Measurements from ENCODE around the gene STAB2. TPM values are rescaled to one million over a fixed set of nuclear protein-coding genes. Genes with fewer than 3 reads are reported as not detected.

STAB2 gene
- total RNA-seq, 1 donor from 2014 or later = not detected

GRCh38 chr12:103778781-103779180, 191.7 kb downstream of the STAB2 start:
- Mint-ChIP-seq H3K27ac (no peak overlapping the region), H3K9me3 (no peaks in the 10 kb centered on the region), H3K4me1 (peaks cover 12% of the 10 kb centered on the region), H3K27me3 (ENCODE audit: low read depth) (no peaks in the 10 kb centered on the region), H3K36me3 (peaks cover 14% of the 10 kb centered on the region), H3K4me3 (no peak overlapping the region)
- DNase-seq (ENCODE audit: low spot score in 2 of 2, unreplicated experiment in 2 of 2) = no peak
- TF ChIP-seq CTCF (IDR thresholded peaks at IDR 0.05; ENCODE audit: unreplicated experiment) = no peak

GRCh38 chr12:103779410-103780092, 192.5 kb downstream of the STAB2 start:
- peaks cover 19% of the 10 kb centered on the region for H3K4me1 Mint-ChIP-seq
- H3K9me3 Mint-ChIP-seq = no peaks in the 10 kb centered on the region
- TF ChIP-seq CTCF (IDR thresholded peaks at IDR 0.05; ENCODE audit: unreplicated experiment) = no peak
- H3K27me3 Mint-ChIP-seq (ENCODE audit: low read depth) = no peaks in the 10 kb centered on the region
- H3K36me3 Mint-ChIP-seq = peaks cover 14% of the 10 kb centered on the region
- no peak for DNase-seq (ENCODE audit: low spot score in 2 of 2, unreplicated experiment in 2 of 2)
- H3K27ac Mint-ChIP-seq = peak overlapping the region; percentile 85
- no peak overlapping the region for H3K4me3 Mint-ChIP-seq

- Mint-ChIP-seq H3K4me1 (peaks cover 19% of the 10 kb centered on the region), H3K4me3 (no peak overlapping the region), H3K9me3 (no peaks in the 10 kb centered on the region), H3K36me3 (peaks cover 13% of the 10 kb centered on the region), H3K27ac (peak overlapping the region; percentile 31), H3K27me3 (ENCODE audit: low read depth) (no peaks in the 10 kb centered on the region)
- no peak for TF ChIP-seq CTCF (IDR thresholded peaks at IDR 0.05; ENCODE audit: unreplicated experiment)
- DNase-seq (ENCODE audit: low spot score in 2 of 2, unreplicated experiment in 2 of 2) = no peak
These were observed 193.0 kb downstream of the STAB2 start for GRCh38 chr12:103780093-103780440.

GRCh38 chr12:103780992-103781391, 193.9 kb downstream of the STAB2 start:
- no peak for TF ChIP-seq CTCF (IDR thresholded peaks at IDR 0.05; ENCODE audit: unreplicated experiment)
- H3K36me3 Mint-ChIP-seq = peaks cover 13% of the 10 kb centered on the region

GRCh38 chr12:103782399-103782798, 195.3 kb downstream of the STAB2 start:
- no peaks in the 10 kb centered on the region for H3K27me3 Mint-ChIP-seq (ENCODE audit: low read depth)
- peaks cover 22% of the 10 kb centered on the region for H3K4me1 Mint-ChIP-seq
- TF ChIP-seq CTCF (IDR thresholded peaks at IDR 0.05; ENCODE audit: unreplicated experiment) = no peak
- no peak overlapping the region for H3K27ac Mint-ChIP-seq
- H3K4me3 Mint-ChIP-seq = no peak overlapping the region
- peaks cover 13% of the 10 kb centered on the region for H3K36me3 Mint-ChIP-seq
- H3K9me3 Mint-ChIP-seq = no peaks in the 10 kb centered on the region
- DNase-seq (ENCODE audit: low spot score in 2 of 2, unreplicated experiment in 2 of 2) = no peak

More at GRCh38 chr12:103780992-103781391, 193.9 kb downstream of the STAB2 start:
- Mint-ChIP-seq H3K4me1 (peaks cover 22% of the 10 kb centered on the region), H3K4me3 (no peak overlapping the region), H3K27ac (no peak overlapping the region), H3K27me3 (ENCODE audit: low read depth) (no peaks in the 10 kb centered on the region), H3K9me3 (no peaks in the 10 kb centered on the region)
- DNase-seq (ENCODE audit: low spot score in 2 of 2, unreplicated experiment in 2 of 2) = no peak

All from mesothelial cell of epicardium (in vitro differentiated cells).